Lower leg skin (tissue), 4 donors: ENCODE measurements around the gene CHD5. TPM values are rescaled to one million over a fixed set of nuclear protein-coding genes. Genes with fewer than 3 reads are reported as not detected.

ENCODE experiments used
- DNase-seq, 2 donors: peaks; one replicate each; pipeline ENCODE4 v3.0.0-alpha.2; 2019; ENCODE audit warnings: low spot score in 2 of 2
- H3K4me3 ChIP-seq: fragments of 200-600 bp; sonication (generic); 2 replicates; pipeline ENCODE4 v1.5.1; 2017; ENCODE audit warnings: mild to moderate bottlenecking, low read depth; ENCODE audit not compliant: poor library complexity, severe bottlenecking
- CTCF ChIP-seq, 3 donors: fragments of 450-650 bp; IDR thresholded peaks; one replicate each; pipeline ENCODE4 v1.5.1; 2016; ENCODE audit warnings: antibody characterized with exemption in 3 of 3, mild to moderate bottlenecking in 3 of 3, moderate library complexity in 2 of 3
- POLR2A ChIP-seq, 2 donors: fragments of 450-650 bp; IDR thresholded peaks; one replicate each; pipeline ENCODE4 v1.6.1; 2016 to 2017; ENCODE audit warnings: antibody characterized with exemption in 2 of 2, mild to moderate bottlenecking in 1 of 2, moderate library complexity in 1 of 2
- WGBS, 2 donors: methylation state at CpG; one replicate each; pipeline ENCODE4 v1.1.5; 2018; 5-methylcytosine and 5-hydroxymethylcytosine counted together
- intact Hi-C: fragments of 100-400 bp; cut with DNase I; formaldehyde crosslinking; loops from one replicate; pipeline ENCODE4 v1.15.0; 2023; ENCODE audit warnings: low total_unique reads
- total RNA-seq, 4 donors: library from RNA; depleted of rRNA; stranded (reverse); fragments of >200 nt; gene quantifications; one replicate each; pipeline ENCODE4 v1.1.0, GENCODE V29; 2016

The CHD5 gene
- total RNA-seq, 4 donors from 2014 or later = 0.04 to 0.27 (median 0.13) TPM; not detected in 1

GRCh38 chr1:6205849-6206519 is 25.9 kb upstream of the CHD5 start, which contains the start of gene RNF207:
TSS of gene RNF207 (plus strand) at chr1:6206119. CDS start at chr1:6206536, 417 bp downstream.
- WGBS, 2 donors = 4 to 7% methylated on average over 43 to 52 of the region's 66 CpGs

GRCh38 chr1:6202256-6202655 is 22.1 kb upstream of the CHD5 start:
- H3K4me3 ChIP-seq = no peak overlapping the region
- intact Hi-C loops = no loop called here
- WGBS, 2 donors = 86 to 88% methylated on average over 7 of the region's 7 CpGs
- TF ChIP-seq POLR2A (IDR thresholded peaks at IDR 0.05) (no peak), CTCF (IDR thresholded peaks at IDR 0.05) (no peak)
- DNase-seq = no peak

More at GRCh38 chr1:6205849-6206519, 25.9 kb upstream of the CHD5 start, which contains the start of gene RNF207:
- TF ChIP-seq CTCF (IDR thresholded peaks at IDR 0.05) (no peak), POLR2A (IDR thresholded peaks at IDR 0.05) (no peak)
- no peak for DNase-seq
- peak within 1 kb of the TSS; percentile 24 for H3K4me3 ChIP-seq
- intact Hi-C loops = no loop called here

- DNase-seq = no peak
- WGBS, 2 donors = 72 to 74% methylated on average over 10 of the region's 10 CpGs
- TF ChIP-seq POLR2A (IDR thresholded peaks at IDR 0.05) (no peak), CTCF (IDR thresholded peaks at IDR 0.05) (no peak)
- H3K4me3 ChIP-seq = no peak overlapping the region
- intact Hi-C loops = no loop called here
These were observed 20.2 kb upstream of the CHD5 start for GRCh38 chr1:6200188-6200809.

GRCh38 chr1:6199298-6200187 is 19.4 kb upstream of the CHD5 start, which contains the start of gene RPL22:
TSS of gene RPL22 (minus strand) at chr1:6199595. CDS start at chr1:6199573, 22 bp downstream.
- H3K4me3 ChIP-seq = peak within 1 kb of the TSS; percentile 99
- WGBS, 2 donors = 1 to 2% methylated on average over 28 of the region's 53 CpGs
- peak; percentile 99 to 100 for DNase-seq
- TF ChIP-seq POLR2A (IDR thresholded peaks at IDR 0.05) (no peak), CTCF (IDR thresholded peaks at IDR 0.05) (no peak)
- intact Hi-C loops = no loop called here

- intact Hi-C loops = no loop called here
- no peak for DNase-seq
- WGBS, 2 donors = 0 to 1% methylated on average over 24 to 28 of the region's 31 CpGs
- H3K4me3 ChIP-seq = peak overlapping the region; percentile 99
- TF ChIP-seq CTCF (IDR thresholded peaks at IDR 0.05) (no peak), POLR2A (IDR thresholded peaks at IDR 0.05) (no peak)
These were observed 18.7 kb upstream of the CHD5 start for GRCh38 chr1:6198646-6199297.
